Astrocyte of the spinal cord (primary cell): ENCODE measurements around the gene DDX23.
"Not testable (repeated sequence)": the region's sequence is repeated elsewhere in the genome, so short reads cannot be mapped to it uniquely, and the experiment has no call there.

Source experiments
- DNase-seq: peaks from one replicate; pipeline ENCODE4 v3.0.0; 2011; ENCODE audit warnings: low read depth, low spot score
- H3K4me3 ChIP-seq: 2 replicates; pipeline ENCODE4 v1.5.1; 2011; ENCODE audit warnings: low read depth, mild to moderate bottlenecking, low read length, moderate library complexity
- in situ Hi-C: cut with HindIII; loops from 2 replicates; pipeline ENCODE4 v1.10.0; 2017; ENCODE audit warnings: low sequenced_read_pairs
- TF ChIP-seq, protein P1 (sequence below): IDR thresholded peaks from 2 replicates; pipeline ENCODE4 v1.5.1; 2012; ENCODE audit warnings: low read depth, mild to moderate bottlenecking, low read length, inconsistent platforms

The DDX23 gene

GRCh38 chr12:48863291-48863690 lies 11.3 kb upstream of the DDX23 start:
- no peak for DNase-seq
- TF ChIP-seq, protein P1, sequence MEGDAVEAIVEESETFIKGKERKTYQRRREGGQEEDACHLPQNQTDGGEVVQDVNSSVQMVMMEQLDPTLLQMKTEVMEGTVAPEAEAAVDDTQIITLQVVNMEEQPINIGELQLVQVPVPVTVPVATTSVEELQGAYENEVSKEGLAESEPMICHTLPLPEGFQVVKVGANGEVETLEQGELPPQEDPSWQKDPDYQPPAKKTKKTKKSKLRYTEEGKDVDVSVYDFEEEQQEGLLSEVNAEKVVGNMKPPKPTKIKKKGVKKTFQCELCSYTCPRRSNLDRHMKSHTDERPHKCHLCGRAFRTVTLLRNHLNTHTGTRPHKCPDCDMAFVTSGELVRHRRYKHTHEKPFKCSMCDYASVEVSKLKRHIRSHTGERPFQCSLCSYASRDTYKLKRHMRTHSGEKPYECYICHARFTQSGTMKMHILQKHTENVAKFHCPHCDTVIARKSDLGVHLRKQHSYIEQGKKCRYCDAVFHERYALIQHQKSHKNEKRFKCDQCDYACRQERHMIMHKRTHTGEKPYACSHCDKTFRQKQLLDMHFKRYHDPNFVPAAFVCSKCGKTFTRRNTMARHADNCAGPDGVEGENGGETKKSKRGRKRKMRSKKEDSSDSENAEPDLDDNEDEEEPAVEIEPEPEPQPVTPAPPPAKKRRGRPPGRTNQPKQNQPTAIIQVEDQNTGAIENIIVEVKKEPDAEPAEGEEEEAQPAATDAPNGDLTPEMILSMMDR, result no peak
- no peak overlapping the region for H3K4me3 ChIP-seq
- in situ Hi-C loops, result no loop called here

DNA sequence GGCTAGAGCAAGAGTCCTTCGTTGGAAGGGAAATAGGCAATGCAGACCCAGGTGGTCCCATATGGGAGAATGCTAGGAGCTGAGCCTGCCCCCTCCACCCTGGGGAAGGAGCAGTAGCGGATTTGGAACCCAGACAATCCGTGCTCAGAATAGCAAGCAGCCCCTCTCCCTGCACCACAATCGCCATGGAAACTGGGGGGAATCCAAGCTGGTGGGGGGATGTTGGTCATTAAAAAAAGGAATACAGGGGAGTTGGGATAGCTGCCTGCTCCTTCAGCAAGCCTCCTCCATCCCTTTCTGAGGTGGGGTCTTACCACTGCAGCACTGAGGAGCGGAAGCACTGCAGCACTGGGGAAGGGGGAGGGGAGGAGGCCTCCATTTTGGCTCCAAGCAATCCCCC lies 10.8 kb upstream of the DDX23 start:
- in situ Hi-C loops, result no loop called here
- no peak overlapping the region for H3K4me3 ChIP-seq

DNA sequence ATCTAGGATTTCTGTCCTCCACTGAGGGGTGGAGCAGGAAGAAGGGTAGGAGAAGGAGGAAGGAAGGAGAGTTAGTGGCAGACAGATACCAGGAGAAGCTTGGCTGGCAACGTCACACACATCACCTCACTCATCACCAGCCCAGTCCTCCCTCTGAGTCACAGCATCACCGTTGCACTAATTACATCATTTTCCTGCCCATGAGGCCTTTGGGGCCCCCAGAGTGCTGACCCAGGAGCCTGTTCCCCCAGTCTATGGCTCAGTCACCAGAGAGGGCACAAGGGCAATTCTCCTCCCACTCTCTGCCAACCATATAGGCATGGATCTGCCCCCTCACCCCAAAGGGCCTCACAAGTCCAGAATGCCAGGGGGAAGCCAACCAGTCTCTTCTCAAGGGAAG lies 9.1 kb upstream of the DDX23 start:
- no peak overlapping the region for H3K4me3 ChIP-seq
- TF ChIP-seq, protein P1, result no peak
- in situ Hi-C loops, result no loop called here
- DNase-seq, result no peak

More for the DNA sequence above, 10.8 kb upstream of the DDX23 start:
- no peak for DNase-seq
- TF ChIP-seq, protein P1, result no peak

GRCh38 chr12:48860236-48860635 lies 8.3 kb upstream of the DDX23 start:
- DNase-seq, H3K4me3 ChIP-seq, in situ Hi-C loops: not testable (repeated sequence)

- no peak overlapping the region for H3K4me3 ChIP-seq
- no peak for DNase-seq
- in situ Hi-C loops, result no loop called here
- TF ChIP-seq, protein P1, result no peak
Measured at GRCh38 chr12:48859607-48860006, 7.6 kb upstream of the DDX23 start.

- in situ Hi-C loops, result no loop called here
- H3K4me3 ChIP-seq, result no peak overlapping the region
- TF ChIP-seq, protein P1, result no peak
- no peak for DNase-seq
Measured at GRCh38 chr12:48858043-48858442, 6.1 kb upstream of the DDX23 start.

- H3K4me3 ChIP-seq, result no peak overlapping the region
- DNase-seq, result no peak
- TF ChIP-seq, protein P1, result no peak
- in situ Hi-C loops, result no loop called here
Measured at GRCh38 chr12:48857278-48857994, 5.5 kb upstream of the DDX23 start.
